HCT116 (cell line): ENCODE measurements around the gene CWC22. TPM values are rescaled to one million over a fixed set of nuclear protein-coding genes. Genes with fewer than 3 reads are reported as not detected.

Source experiments
- ATAC-seq: fragments of 200-7000 bp; cut with Tn5 transposase; 2 replicates; pipeline ENCODE4 v1.9.1; 2020; ENCODE audit warnings: mild to moderate bottlenecking, moderate library complexity
- BruUV-seq: library from RNA; stranded (reverse); fragments of 400-500 nt; replicated peaks from 2 replicates; lab custom pipeline; 2021; lab: Mats Ljungman, UMichigan
- CTCF ChIA-PET: fragments of 300-600 bp; sonication (Branson Sonifier 250); formaldehyde crosslinking; loops from one replicate; lab custom pipeline; 2021; ENCODE audit warnings: antibody characterized with exemption; lab: Charles Lee
- POLR2A ChIA-PET: fragments of 300-600, 350-600 bp; sonication (Branson Sonifier 250); formaldehyde crosslinking; loops from one replicate; lab custom pipeline; 2021; ENCODE audit warnings: antibody characterized with exemption; lab: Charles Lee
- RAD21 ChIA-PET, 2 experiments: fragments of 300-600 bp; sonication (Branson Sonifier 250); formaldehyde crosslinking; loops; one replicate each; lab custom pipeline; 2023; ENCODE audit warnings: low total read pairs in 2 of 2; ENCODE audit not compliant: uncharacterized antibody in 2 of 2, unreplicated experiment in 2 of 2, low non-redundant PET in 1 of 2; lab: Charles Lee
- DNase-seq: peaks from one replicate; pipeline ENCODE4 v3.0.0-alpha.2; 2010; ENCODE audit warnings: low read depth, low spot score
- H2AFZ ChIP-seq: fragments of 200-600 bp; shearing (Covaris generic), sonication (generic); 2 replicates; pipeline ENCODE4 v1.6.1; 2017; ENCODE audit warnings: low read depth, mixed run types, mixed read lengths, antibody characterized with exemption, low read length; ENCODE audit not compliant: poor library complexity, severe bottlenecking
- H3K27ac ChIP-seq: 2 replicates; pipeline ENCODE4 v1.5.1; 2012; ENCODE audit warnings: low read depth, low read length
- H3K27me3 ChIP-seq: fragments of 200-600 bp; sonication (generic); 2 replicates; pipeline ENCODE4 v1.6.1; 2016; ENCODE audit warnings: mixed run types, low read length, mixed read lengths; ENCODE audit not compliant: insufficient read depth
- H3K36me3 ChIP-seq, 2 experiments: fragments of 200-500 bp in 1 of 2; fragments of 200-600 bp in 1 of 2; sonication (Bioruptor generic) in 1 of 2; sonication (generic) in 1 of 2; 2 replicates each; pipeline versions ENCODE4 v1.5.1 to v1.6.1; 2014 to 2016; ENCODE audit warnings: low read length in 2 of 2, inconsistent platforms in 1 of 2, mixed read lengths in 1 of 2, mixed run types in 1 of 2; ENCODE audit not compliant: insufficient read depth in 2 of 2, control insufficient read depth in 1 of 2
- H3K4me1 ChIP-seq, 2 experiments: fragments of 200-600 bp in 1 of 2; sonication (generic) in 1 of 2; 2 replicates each; pipeline versions ENCODE4 v1.5.1 to v1.6.1; 2012 to 2017; ENCODE audit warnings: low read length in 2 of 2, inconsistent platforms in 1 of 2, mild to moderate bottlenecking in 1 of 2, mixed read lengths in 1 of 2, mixed run types in 1 of 2, moderate library complexity in 1 of 2; ENCODE audit not compliant: insufficient read depth in 2 of 2, control insufficient read depth in 1 of 2
- H3K4me2 ChIP-seq: fragments of 200-600 bp; sonication (generic); 2 replicates; pipeline ENCODE4 v1.6.1; 2017; ENCODE audit warnings: mixed run types, low read length, mixed read lengths
- H3K4me3 ChIP-seq, 2 experiments: fragments of 200-600 bp in 1 of 2; sonication (generic) in 1 of 2; replicated peaks in 1 of 2; 2 replicates each; pipeline ENCODE4 v1.5.1; 2011 to 2016; ENCODE audit warnings: low read length in 2 of 2, control low read depth in 1 of 2, low read depth in 1 of 2, mild to moderate bottlenecking in 1 of 2, mixed read lengths in 1 of 2, mixed run types in 1 of 2
- H3K79me2 ChIP-seq: fragments of 200-600 bp; sonication (generic); 2 replicates; pipeline ENCODE4 v1.6.1; 2017; ENCODE audit warnings: mild to moderate bottlenecking, mixed run types, low read length, moderate library complexity, mixed read lengths; ENCODE audit not compliant: insufficient read depth
- H3K9ac ChIP-seq: fragments of 200-600 bp; sonication (generic); 2 replicates; pipeline ENCODE4 v1.6.1; 2016; ENCODE audit warnings: low read length, mixed read lengths
- H3K9me2 ChIP-seq: fragments of 200-600 bp; sonication (generic), shearing (Covaris generic); 2 replicates; pipeline ENCODE4 v1.6.1; 2017; ENCODE audit warnings: mixed run types, mild to moderate bottlenecking, moderate library complexity; ENCODE audit not compliant: insufficient read depth
- H3K9me3 ChIP-seq, 2 experiments: fragments of 200-500 bp in 1 of 2; fragments of 200-600 bp in 1 of 2; sonication (Bioruptor generic) in 1 of 2; sonication (generic) in 1 of 2; 2 replicates each; pipeline ENCODE4 v1.6.1; 2014 to 2017; ENCODE audit warnings: low read length in 2 of 2, mixed read lengths in 2 of 2, inconsistent platforms in 1 of 2, low read depth in 1 of 2, mild to moderate bottlenecking in 1 of 2, mixed run types in 1 of 2, moderate library complexity in 1 of 2; ENCODE audit not compliant: control insufficient read depth in 1 of 2, insufficient read depth in 1 of 2
- H4K20me1 ChIP-seq: fragments of 200-600 bp; sonication (generic), shearing (Covaris generic); 2 replicates; pipeline ENCODE4 v1.6.1; 2017; ENCODE audit warnings: mixed run types, mild to moderate bottlenecking, moderate library complexity; ENCODE audit not compliant: insufficient read depth
- CEBPB ChIP-seq: IDR thresholded peaks from 2 replicates; pipeline ENCODE4 v1.6.1; 2012; ENCODE audit warnings: low read depth
- EGR1 ChIP-seq: IDR thresholded peaks from 2 replicates; pipeline ENCODE4 v1.6.1; 2012; ENCODE audit warnings: low read depth
- JUND ChIP-seq: IDR thresholded peaks from 2 replicates; pipeline ENCODE4 v1.6.1; 2012
- POLR2AphosphoS5 ChIP-seq: IDR thresholded peaks from 2 replicates; pipeline ENCODE4 v1.6.1; 2011; ENCODE audit warnings: mild to moderate bottlenecking, low read depth, low read length, moderate library complexity
- YY1 ChIP-seq: IDR thresholded peaks from 2 replicates; pipeline ENCODE4 v1.6.1; 2011; ENCODE audit warnings: low read length, low read depth, moderate library complexity, mild to moderate bottlenecking; ENCODE audit not compliant: insufficient replicate concordance; ENCODE audit errors: extremely low read depth
- ZNF274 ChIP-seq: fragments of 200-500 bp; sonication (Bioruptor generic); IDR thresholded peaks from 2 replicates; pipeline ENCODE4 v1.6.1; 2014; ENCODE audit warnings: mild to moderate bottlenecking, low read depth, low read length, inconsistent platforms
- intact Hi-C: fragments of 100-400 bp; cut with micrococcal nuclease; formaldehyde crosslinking; loops from 2 replicates; pipeline ENCODE4 v1.10.0; 2022
- total RNA-seq: library from RNA; stranded (reverse); gene quantifications from one replicate; pipeline ENCODE4 v1.2.1, GENCODE V29; 2021; ENCODE audit not compliant: unreplicated experiment
- TF ChIP-seq, protein P1 (sequence below): IDR thresholded peaks from 2 replicates; pipeline ENCODE4 v1.6.1; 2012; ENCODE audit warnings: low read depth
- TF ChIP-seq, protein P2 (sequence below), 3 experiments: fragments of 200-600 bp in 1 of 3; sonication (generic) in 1 of 3; IDR thresholded peaks in 2 of 3; conservative IDR thresholded peaks in 1 of 3; 2 replicates each; pipeline ENCODE4 v1.5.1; 2012 to 2017; ENCODE audit warnings: low read depth in 2 of 3, low read length in 2 of 3, antibody characterized with exemption in 1 of 3, borderline replicate concordance in 1 of 3, control low read depth in 1 of 3, mild to moderate bottlenecking in 1 of 3, mixed read lengths in 1 of 3, mixed run types in 1 of 3, moderate library complexity in 1 of 3; ENCODE audit not compliant: insufficient read depth in 1 of 3

CWC22 gene
- total RNA-seq, 1 experiment from 2014 or later = 24.7 TPM

DNA sequence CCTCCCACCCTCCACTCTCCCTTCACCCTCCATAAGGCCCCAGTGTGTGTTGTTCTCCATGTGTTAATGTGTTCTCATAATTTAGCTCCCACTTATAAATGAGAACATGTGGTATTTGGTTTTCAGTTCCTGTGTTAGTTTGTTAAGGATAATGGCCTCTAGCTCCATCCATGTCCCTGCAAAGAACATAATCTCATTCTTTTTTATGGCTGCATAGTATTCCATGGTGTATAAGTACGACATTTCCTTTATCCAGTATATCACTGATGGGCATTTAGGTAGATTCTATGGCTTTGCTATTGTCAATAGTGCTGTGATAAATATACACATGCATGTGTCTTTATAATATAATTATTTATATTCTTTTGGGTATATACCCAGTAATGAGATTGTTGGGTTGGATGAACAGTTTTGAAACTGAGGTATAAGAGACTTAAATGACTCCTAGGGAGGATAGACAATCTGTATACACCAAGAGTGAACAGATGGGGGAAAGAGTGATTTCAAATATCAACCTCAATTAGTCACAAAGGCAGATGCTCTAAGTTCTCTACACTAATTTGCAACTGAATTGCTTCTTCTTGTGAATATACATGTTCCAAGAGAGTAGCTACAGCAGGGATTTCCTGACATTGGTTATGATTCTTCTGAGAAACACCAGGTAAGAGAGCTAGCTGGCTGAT lies 23.7 kb downstream of the CWC22 start:
- intact Hi-C loops = no loop called here
- H3K9me3 ChIP-seq = no peaks in the 10 kb centered on the region
- H3K27me3 ChIP-seq = no peaks in the 10 kb centered on the region
- H3K4me1 ChIP-seq = no peaks in the 10 kb centered on the region
- no peaks in the 10 kb centered on the region for H3K79me2 ChIP-seq
- no peaks in the 10 kb centered on the region for H4K20me1 ChIP-seq
- no peak for DNase-seq
- BruUV-seq = no TSS peak
- CTCF ChIA-PET = no interaction called here
- TF ChIP-seq YY1 (no peak), POLR2AphosphoS5 (no peak), EGR1 (no peak), ZNF274 (no peak), JUND (no peak), CEBPB (no peak)
- TF ChIP-seq, protein P1, sequence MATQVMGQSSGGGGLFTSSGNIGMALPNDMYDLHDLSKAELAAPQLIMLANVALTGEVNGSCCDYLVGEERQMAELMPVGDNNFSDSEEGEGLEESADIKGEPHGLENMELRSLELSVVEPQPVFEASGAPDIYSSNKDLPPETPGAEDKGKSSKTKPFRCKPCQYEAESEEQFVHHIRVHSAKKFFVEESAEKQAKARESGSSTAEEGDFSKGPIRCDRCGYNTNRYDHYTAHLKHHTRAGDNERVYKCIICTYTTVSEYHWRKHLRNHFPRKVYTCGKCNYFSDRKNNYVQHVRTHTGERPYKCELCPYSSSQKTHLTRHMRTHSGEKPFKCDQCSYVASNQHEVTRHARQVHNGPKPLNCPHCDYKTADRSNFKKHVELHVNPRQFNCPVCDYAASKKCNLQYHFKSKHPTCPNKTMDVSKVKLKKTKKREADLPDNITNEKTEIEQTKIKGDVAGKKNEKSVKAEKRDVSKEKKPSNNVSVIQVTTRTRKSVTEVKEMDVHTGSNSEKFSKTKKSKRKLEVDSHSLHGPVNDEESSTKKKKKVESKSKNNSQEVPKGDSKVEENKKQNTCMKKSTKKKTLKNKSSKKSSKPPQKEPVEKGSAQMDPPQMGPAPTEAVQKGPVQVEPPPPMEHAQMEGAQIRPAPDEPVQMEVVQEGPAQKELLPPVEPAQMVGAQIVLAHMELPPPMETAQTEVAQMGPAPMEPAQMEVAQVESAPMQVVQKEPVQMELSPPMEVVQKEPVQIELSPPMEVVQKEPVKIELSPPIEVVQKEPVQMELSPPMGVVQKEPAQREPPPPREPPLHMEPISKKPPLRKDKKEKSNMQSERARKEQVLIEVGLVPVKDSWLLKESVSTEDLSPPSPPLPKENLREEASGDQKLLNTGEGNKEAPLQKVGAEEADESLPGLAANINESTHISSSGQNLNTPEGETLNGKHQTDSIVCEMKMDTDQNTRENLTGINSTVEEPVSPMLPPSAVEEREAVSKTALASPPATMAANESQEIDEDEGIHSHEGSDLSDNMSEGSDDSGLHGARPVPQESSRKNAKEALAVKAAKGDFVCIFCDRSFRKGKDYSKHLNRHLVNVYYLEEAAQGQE = no peak
- TF ChIP-seq, protein P2, sequence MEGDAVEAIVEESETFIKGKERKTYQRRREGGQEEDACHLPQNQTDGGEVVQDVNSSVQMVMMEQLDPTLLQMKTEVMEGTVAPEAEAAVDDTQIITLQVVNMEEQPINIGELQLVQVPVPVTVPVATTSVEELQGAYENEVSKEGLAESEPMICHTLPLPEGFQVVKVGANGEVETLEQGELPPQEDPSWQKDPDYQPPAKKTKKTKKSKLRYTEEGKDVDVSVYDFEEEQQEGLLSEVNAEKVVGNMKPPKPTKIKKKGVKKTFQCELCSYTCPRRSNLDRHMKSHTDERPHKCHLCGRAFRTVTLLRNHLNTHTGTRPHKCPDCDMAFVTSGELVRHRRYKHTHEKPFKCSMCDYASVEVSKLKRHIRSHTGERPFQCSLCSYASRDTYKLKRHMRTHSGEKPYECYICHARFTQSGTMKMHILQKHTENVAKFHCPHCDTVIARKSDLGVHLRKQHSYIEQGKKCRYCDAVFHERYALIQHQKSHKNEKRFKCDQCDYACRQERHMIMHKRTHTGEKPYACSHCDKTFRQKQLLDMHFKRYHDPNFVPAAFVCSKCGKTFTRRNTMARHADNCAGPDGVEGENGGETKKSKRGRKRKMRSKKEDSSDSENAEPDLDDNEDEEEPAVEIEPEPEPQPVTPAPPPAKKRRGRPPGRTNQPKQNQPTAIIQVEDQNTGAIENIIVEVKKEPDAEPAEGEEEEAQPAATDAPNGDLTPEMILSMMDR (IDR thresholded peaks at IDR 0.05 in 2 of 3, conservative IDR thresholded peaks at IDR 0.05 in 1 of 3; ENCODE audit: borderline replicate concordance in 1 of 3, insufficient read depth in 1 of 3, low read depth in 2 of 3, low read length in 2 of 3) = no peak
- TF ChIP-seq, all 23 proteins: peak for 0
- no peak overlapping the region for H2AFZ ChIP-seq
- ChIA-PET RAD21 (no interaction called here), POLR2A (no interaction called here)
- no peak overlapping the region for H3K27ac ChIP-seq
- no peak overlapping the region for H3K9ac ChIP-seq
- no peak overlapping the region for H3K4me2 ChIP-seq
- H3K9me2 ChIP-seq = no peaks in the 10 kb centered on the region
- peaks cover 25 to 36% of the 10 kb centered on the region in 2 experiments; a peak in 3 of 4 replicates for H3K36me3 ChIP-seq
- no peak for ATAC-seq
- no peak overlapping the region for H3K4me3 ChIP-seq
